Lung (tissue), 12 donors: ENCODE results near the gene MCF2L2. TPM values are rescaled to one million over a fixed set of nuclear protein-coding genes. Genes with fewer than 3 reads are reported as not detected.

Source experiments
- ATAC-seq: fragments of 200-7000 bp; cut with Tn5 transposase; one replicate; pipeline ENCODE4 v1.9.1; 2020; ENCODE audit warnings: moderate number of reproducible peaks; ENCODE audit not compliant: insufficient read depth, low FRiP score
- DNase-seq, 3 donors: peaks; one replicate each; pipeline ENCODE4 v3.0.0-alpha.2; 2013 to 2017
- H3K27ac ChIP-seq, 2 donors: one replicate each; pipeline ENCODE4 v1.5.1; 2013; ENCODE audit warnings: mild to moderate bottlenecking in 2 of 2, moderate library complexity in 2 of 2, control low read depth in 1 of 2, inconsistent platforms in 1 of 2, low read depth in 1 of 2, low read length in 1 of 2
- H3K27me3 ChIP-seq, 3 donors: one replicate each; pipeline ENCODE4 v1.5.1; 2013; ENCODE audit warnings: low read length in 2 of 3; ENCODE audit not compliant: control insufficient read depth in 3 of 3, insufficient read depth in 3 of 3
- H3K36me3 ChIP-seq, 4 donors: one replicate each; pipeline ENCODE4 v1.5.1; 2013; ENCODE audit warnings: low read length in 4 of 4, mild to moderate bottlenecking in 1 of 4, moderate library complexity in 1 of 4; ENCODE audit not compliant: control insufficient read depth in 4 of 4, insufficient read depth in 4 of 4
- H3K4me1 ChIP-seq, 5 donors: one replicate each; pipeline ENCODE4 v1.5.1; 2013; ENCODE audit warnings: low read length in 5 of 5, mild to moderate bottlenecking in 2 of 5, moderate library complexity in 1 of 5; ENCODE audit not compliant: control insufficient read depth in 5 of 5, insufficient read depth in 5 of 5
- H3K4me3 ChIP-seq: one replicate; pipeline ENCODE4 v1.5.1; 2013; ENCODE audit warnings: mild to moderate bottlenecking, control low read depth, moderate library complexity
- H3K9ac ChIP-seq, 2 donors: one replicate each; pipeline ENCODE4 v1.5.1; 2013; ENCODE audit warnings: low read length in 2 of 2, control low read depth in 1 of 2; ENCODE audit not compliant: insufficient read depth in 1 of 2
- H3K9me3 ChIP-seq, 4 donors: one replicate each; pipeline ENCODE4 v1.5.1; 2013; ENCODE audit warnings: low read length in 3 of 4, mild to moderate bottlenecking in 1 of 4, moderate library complexity in 1 of 4; ENCODE audit not compliant: control insufficient read depth in 4 of 4, insufficient read depth in 3 of 4
- CTCF ChIP-seq: IDR thresholded peaks from 2 replicates; pipeline ENCODE4 v1.5.1; 2012; ENCODE audit warnings: mild to moderate bottlenecking; ENCODE audit errors: control extremely low read depth, extremely low read depth
- WGBS, 2 donors: extraction: QIAGEN DNeasy Blood & Tissue Kit; methylation state at CpG; one replicate each; pipeline ENCODE4 v1.1.7; 2013; 5-methylcytosine and 5-hydroxymethylcytosine counted together
- polyA plus RNA-seq, 2 donors: library from polyadenylated mRNA; stranded (reverse); fragments of 200-250 nt; gene quantifications; one replicate each; pipeline ENCODE4 v1.2.1, GENCODE V29; 2013
- total RNA-seq, 2 donors: library from RNA; depleted of rRNA in 1 of 2; stranded (reverse); fragments of >200 nt in 1 of 2; gene quantifications; one replicate each; pipeline ENCODE4 v1.2.1, GENCODE V29; 2014 to 2021
- donor health status: control.
- donor health status: control.
- donor health status: Bipolar disorder and iron deficiency.
- donor health status: healthy.
- donor health status: DM: yes; HTN: yes; CAD: no.

Gene MCF2L2
- total and polyA plus RNA-seq, 4 donors, result 0.26 to 1.7 (median 1.0) TPM

GRCh38 chr3:183195266-183195665, 233.2 kb downstream of the MCF2L2 start:
- no peak overlapping the region for H3K4me3 ChIP-seq
- TF ChIP-seq CTCF, result no peak
- H3K27me3 ChIP-seq, result no peaks in the 10 kb centered on the region
- H3K36me3 ChIP-seq, result no peaks in the 10 kb centered on the region
- peaks cover 0 to 2% (median 0%) of the 10 kb centered on the region in 4 donors for H3K9me3 ChIP-seq
- H3K4me1 ChIP-seq, result peaks cover 0 to 4% (median 0%) of the 10 kb centered on the region in 5 donors
- no peak overlapping the region for H3K27ac ChIP-seq
- DNase-seq, result no peak
- no peak overlapping the region for H3K9ac ChIP-seq
- ATAC-seq, result no peak
- 84 to 85% methylated on average over 4 of the region's 4 CpGs for WGBS, 2 donors

GRCh38 chr3:183193762-183194689, 234.4 kb downstream of the MCF2L2 start:
- Histone ChIP-seq H3K36me3 (no peaks in the 10 kb centered on the region), H3K9ac (no peak overlapping the region), H3K27me3 (no peaks in the 10 kb centered on the region), H3K4me1 (peaks cover 0 to 4% (median 0%) of the 10 kb centered on the region in 5 donors), H3K27ac (no peak overlapping the region), H3K9me3 (peaks cover 0 to 2% (median 0%) of the 10 kb centered on the region in 4 donors), H3K4me3 (no peak overlapping the region)
- ATAC-seq (no peak), DNase-seq (peak in 1 of 3 donors; percentile 25)
- no peak for TF ChIP-seq CTCF
- WGBS, 2 donors, result 55 to 66% methylated on average over 10 of the region's 10 CpGs

- Histone ChIP-seq H3K9me3 (peaks cover 0 to 2% (median 0%) of the 10 kb centered on the region in 4 donors), H3K4me1 (peaks cover 0 to 4% (median 0%) of the 10 kb centered on the region in 5 donors), H3K9ac (no peak overlapping the region), H3K4me3 (no peak overlapping the region), H3K27me3 (no peaks in the 10 kb centered on the region), H3K36me3 (no peaks in the 10 kb centered on the region), H3K27ac (no peak overlapping the region)
- 95 to 96% methylated on average over 7 of the region's 7 CpGs for WGBS, 2 donors
- ATAC-seq (no peak), DNase-seq (no peak)
- no peak for TF ChIP-seq CTCF
These were observed 235.6 kb downstream of the MCF2L2 start for GRCh38 chr3:183192650-183193300.
